HG02642 (cell line): ENCODE data around the gene NCAM1.

ENCODE experiments used
- ATAC-seq: cut with Tn5 transposase; IDR thresholded peaks from one replicate; pipeline ENCODE4 v1.9.1; 2021; ENCODE audit warnings: mild to moderate bottlenecking; ENCODE audit not compliant: unreplicated experiment, poor library complexity

Gene NCAM1

GRCh38 chr11:113082341-113082955 is 121.2 kb downstream of the NCAM1 start:
- ATAC-seq = no peak

DNA sequence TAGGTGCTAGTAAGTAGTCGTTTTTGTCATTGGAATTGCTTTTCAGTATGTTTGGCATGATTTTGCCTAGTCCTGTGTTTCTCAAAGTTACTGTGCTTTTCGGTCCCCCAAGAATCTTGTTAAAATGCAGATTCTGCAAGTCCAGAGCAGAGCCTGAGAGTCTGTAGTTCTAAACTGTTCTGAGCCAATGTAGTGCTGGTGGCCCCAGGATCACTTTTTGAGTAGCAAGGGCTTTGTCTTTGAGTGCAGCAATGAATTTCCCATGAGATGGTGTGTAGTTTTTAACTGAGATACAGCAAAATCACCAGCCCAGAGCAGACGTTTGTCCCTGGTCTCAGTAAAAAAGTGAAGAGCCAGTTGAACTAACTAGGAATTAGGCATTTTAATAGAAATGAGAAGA is 122.4 kb downstream of the NCAM1 start:
- no peak for ATAC-seq

GRCh38 chr11:113084297-113084696 is 123.1 kb downstream of the NCAM1 start:
- no peak for ATAC-seq

DNA sequence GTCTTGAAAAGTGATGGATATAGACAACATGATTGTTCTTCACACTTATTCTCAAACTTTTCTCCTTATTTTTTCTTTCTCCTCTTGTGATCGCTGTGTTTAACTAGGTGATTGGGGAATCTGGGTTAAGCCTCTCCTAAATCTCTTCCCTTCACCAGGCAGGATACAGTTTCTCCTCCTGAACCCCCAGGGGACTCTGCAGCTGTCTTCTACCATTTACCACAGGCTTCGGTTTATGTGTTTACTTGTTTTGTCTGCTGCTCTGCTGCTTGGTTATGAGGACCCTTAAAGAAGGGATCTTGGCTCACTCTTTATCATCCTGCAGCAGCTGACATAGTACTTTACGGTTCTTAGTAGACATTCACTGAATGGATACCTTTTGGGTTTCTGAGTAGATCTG is 124.2 kb downstream of the NCAM1 start:
- no peak for ATAC-seq

DNA sequence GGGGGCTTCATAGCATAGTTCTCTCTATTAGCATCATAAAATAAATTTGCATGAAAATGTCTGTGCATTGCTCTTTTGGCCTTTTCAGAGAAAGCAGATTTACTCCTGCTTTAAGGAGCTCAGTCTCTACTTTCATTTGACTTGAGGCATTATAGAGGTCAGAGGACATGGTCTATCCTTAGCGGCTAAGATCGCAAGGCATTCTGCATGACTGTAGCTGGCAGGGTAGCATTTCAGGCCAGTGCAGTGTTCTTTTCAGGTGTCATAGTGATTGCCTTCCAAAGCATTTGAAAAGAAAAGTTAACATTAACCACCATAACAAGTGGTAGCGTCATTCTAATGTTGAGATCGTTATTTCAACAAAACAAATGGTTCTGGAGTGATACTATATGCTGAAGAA is 126.5 kb downstream of the NCAM1 start:
- no peak for ATAC-seq

GRCh38 chr11:113090716-113091480 is 129.7 kb downstream of the NCAM1 start:
- no peak for ATAC-seq

DNA sequence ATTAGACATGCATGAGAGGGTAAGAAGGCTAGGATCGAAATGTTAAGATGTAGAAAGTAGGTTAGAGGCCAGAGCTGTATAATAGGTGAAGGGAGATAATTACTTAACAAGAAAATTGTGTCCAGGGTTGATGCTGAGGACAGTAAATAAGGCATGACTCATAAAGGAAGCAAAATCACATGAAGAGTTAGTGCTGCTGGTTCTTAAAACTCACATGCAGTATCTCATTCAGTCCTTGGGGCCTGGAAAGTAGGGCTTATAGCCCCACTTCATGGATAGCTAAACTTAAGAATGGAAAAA is 130.2 kb downstream of the NCAM1 start:
- ATAC-seq = no peak

- ATAC-seq = no peak
These were observed 135.4 kb downstream of the NCAM1 start for GRCh38 chr11:113096648-113097047.

GRCh38 chr11:113103932-113104690 is 142.9 kb downstream of the NCAM1 start:
- no peak for ATAC-seq

DNA sequence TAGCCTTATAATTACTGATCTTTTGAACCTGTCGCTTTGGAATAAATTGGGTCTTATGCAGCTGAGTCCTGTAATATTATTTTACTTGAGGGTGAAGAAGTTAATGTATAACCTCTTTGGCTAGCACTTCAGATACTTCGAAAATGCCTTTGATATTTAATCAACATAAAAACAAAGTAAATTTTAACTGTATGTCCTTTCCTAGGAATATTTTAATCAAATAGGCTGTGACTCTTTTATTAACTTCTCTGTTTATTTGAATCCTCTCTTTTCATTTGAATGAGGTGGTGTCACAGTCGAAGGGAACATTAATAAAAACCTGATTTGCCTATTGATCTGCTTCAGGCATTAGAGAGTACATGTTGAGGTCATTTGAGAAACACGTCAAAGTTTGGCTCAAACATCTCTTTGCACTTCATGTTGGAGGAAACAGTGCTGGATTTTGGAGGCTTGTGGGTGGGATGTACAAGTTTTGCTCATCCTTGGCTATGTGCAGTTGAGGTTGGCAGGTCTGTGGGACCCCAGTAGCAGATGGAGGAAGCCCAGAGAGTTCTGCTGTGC is 143.6 kb downstream of the NCAM1 start:
- ATAC-seq = no peak

DNA sequence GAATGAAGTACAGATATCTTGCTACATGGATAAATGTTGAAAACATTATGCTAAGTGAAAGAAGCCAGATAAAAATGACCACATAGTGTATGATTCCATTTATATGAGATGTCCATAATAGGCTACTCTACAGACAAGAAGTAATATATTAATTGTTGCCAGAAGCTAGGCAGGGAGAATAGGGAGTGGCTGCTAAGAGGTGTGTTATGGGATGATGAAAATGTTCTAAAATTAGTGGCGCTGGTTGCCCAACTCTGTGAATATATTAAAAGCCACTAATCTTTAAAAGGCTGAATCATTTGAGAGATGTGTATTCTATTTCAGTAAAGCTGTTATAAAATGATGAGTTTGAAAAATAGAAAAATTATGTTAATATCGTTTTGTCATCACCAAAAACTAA is 144.4 kb downstream of the NCAM1 start:
- no peak for ATAC-seq

DNA sequence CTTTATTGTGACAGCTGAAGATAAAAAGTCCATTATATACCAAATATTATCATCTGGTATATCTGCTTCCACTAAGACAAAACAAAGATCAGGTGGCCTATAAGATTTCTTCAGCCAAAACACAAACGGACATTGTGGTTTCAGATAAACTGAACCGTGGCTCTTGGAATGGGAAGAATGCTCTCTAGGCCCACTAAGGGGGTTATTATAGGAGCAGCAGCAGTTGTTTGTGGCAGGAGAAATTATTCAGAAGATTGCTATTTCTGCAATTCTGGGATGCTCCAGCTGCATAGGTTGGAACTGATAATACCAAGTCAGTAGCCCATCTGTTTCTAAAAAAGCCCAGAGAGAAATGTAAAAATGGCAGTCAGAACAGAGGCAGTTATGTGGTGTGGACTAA is 145.3 kb downstream of the NCAM1 start:
- no peak for ATAC-seq

GRCh38 chr11:113110046-113110445 is 148.8 kb downstream of the NCAM1 start:
- ATAC-seq = no peak

GRCh38 chr11:113111156-113111555 is 149.9 kb downstream of the NCAM1 start:
- ATAC-seq = no peak

- ATAC-seq = no peak
These were observed 151.1 kb downstream of the NCAM1 start for GRCh38 chr11:113112307-113112706.

GRCh38 chr11:113113801-113114704 is 152.8 kb downstream of the NCAM1 start:
- no peak for ATAC-seq

DNA sequence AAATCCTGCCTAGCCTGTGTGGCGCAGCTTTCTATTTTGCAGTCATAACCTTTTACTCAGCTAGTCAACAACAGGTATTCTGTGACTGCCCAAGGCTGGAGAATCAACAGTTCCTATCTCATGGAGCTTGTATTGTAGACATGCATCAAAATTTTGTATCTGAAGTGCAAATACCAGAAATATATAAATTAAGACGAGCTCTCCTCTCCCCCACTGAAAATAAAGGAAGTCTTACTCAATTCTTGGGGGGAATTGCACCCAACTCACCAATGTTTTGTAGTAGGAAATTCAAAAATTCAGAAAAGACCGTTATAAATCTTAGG is 153.4 kb downstream of the NCAM1 start:
- no peak for ATAC-seq

- ATAC-seq = no peak
These were observed 156.9 kb downstream of the NCAM1 start for GRCh38 chr11:113118104-113118503.

GRCh38 chr11:113119074-113119473 is 157.9 kb downstream of the NCAM1 start:
- ATAC-seq = no peak

- ATAC-seq = no peak
These were observed 158.9 kb downstream of the NCAM1 start for GRCh38 chr11:113119966-113120736.
